COLO829 (cell line): Measurements from ENCODE around the gene CHRM1.

ENCODE experiments used
- DNase-seq: peaks from one replicate; pipeline ENCODE4 v3.0.0; 2012; ENCODE audit warnings: low spot score

Gene CHRM1

DNA sequence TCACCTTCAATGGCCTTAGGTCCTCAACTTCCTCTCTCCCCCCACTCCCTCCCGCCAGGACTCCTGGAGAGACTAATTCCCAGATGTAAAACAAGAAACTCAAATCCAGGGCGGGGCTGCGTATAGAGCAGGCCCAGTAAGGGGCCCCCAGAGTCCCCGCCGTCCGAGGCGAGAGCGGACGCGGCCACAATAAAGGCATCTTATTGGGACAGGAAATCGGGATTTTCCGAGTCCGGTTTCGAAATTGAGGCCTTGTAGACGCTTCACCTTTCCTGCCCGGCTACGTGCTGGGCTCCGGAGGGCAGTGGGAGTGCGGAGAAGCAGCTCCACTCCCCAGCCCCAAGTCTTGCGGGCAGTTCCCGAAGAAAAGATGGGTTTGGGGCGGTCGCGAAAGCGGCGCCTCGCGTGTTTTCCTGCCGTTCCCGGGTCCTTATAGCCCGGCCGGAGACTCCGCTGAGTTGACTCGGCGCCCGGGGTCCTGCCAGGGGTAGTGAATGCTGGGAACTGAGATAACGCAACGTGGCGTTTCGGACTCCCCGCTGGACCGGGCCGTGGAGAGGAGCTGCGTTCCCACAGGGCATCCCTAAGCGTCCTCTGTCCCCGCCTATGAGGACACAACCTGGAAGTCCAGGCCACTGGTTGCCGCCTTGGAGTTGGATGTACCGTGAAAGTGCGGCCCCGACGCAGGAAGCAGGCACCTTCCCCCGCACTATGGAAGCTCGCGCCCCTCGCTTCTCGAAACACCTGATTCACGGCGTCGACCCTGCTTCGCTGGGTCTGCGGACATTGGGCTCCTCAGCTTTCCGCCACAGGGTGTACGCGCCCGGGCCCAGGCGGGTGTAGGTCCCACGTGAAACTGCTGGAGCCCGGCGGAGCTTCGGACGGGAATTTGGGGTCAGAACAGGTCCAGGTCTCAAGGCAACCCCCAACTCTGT lies 4.8 kb upstream of the CHRM1 start:
- no peak for DNase-seq

DNA sequence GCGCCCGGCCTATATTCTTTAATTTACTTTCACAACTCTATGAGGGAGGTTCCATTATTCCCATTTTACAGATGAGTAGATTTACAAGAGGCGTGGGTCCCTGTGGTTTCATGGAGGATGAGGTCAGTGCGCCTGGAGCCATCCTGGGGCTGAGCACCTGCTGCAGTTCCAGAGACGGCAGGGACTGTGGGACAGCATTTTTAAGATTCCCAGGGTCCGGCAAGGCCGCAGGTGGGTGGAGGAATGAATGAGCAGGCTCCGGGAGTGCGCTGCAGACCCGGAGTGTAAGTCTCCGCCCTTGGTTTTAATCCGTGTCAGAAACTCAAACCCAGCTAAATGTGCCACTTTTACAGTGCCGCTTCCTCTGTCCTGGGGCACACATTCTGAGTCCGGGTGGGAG lies 4.1 kb upstream of the CHRM1 start:
- no peak for DNase-seq

DNA sequence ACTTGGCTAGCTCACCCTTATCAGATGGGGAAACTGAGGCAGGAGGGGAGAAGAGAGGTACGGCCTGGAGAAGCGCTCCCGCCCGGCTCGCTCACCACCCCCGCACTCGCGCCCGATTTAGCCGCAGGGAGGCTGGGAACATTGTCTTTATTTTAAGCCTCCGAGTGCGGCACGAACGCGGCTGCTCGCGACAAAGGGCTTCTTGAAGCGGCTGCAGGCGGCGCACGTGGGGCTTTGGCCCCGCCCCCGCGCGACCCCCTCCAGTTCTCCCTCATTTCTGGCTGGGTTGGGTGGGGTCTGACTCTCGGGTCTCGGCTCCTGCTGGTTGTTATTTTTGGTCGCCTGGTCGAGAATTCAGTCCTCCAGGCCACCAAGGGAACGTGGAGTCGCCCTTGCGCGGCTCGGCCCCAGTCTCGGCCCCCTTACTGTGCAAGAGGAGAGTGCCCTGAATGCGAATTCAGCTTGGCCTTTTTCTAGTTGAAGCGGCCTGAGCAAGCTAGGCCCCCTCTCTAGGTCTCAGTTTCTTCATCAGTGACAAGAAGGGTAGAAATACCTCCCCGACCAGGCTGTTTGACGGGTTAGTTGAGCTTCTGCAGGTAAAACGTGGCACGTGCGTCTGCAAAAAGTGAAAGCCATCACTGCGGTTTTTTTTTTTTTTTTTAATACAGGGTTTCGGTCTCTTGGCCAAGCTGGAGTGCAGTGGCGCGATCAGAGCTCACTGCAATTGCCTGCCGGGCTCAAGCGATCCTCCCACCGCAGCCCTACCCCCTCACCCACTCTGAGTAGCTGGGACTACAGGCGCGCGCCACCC lies 2.6 kb upstream of the CHRM1 start:
- DNase-seq = no peak

DNA sequence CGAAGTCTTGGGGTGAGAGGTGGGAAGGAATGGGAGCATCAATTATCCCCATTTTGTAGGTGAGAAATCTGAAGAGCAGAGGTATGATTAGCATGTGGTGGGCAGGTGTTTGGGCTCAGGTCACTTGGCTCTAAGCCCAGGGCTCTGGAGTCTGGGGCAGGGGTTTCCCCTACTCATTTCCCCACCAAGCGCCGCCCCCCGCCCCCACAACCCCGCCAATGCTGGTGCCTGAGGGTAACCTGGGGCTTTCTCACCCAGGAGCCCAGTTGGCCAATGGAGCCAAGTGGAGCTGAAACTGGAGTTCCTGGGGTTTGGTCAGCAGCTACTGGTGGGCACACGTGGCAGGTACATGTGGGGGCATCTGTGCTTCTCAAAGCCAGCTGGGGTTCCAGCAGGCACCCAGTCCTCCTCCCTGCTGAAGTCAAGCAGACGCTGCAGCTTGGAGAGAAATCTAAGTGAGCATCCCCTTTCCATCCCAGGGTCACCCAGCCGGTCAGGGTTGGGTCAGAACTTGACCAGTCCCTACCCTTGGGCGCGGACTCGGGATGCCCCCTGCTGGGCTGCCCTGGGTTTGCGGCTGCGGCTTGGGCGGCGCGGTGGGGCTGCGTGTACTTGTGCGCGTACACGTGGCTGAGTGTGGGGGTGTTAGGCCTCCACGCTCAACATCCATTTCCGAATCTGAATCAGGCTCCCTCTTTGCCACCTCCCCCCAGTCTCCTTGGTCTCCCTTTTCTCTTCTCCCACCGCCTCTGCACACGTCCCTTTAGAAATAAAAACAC lies 1.7 kb upstream of the CHRM1 start:
- DNase-seq = peak; percentile 47

DNA sequence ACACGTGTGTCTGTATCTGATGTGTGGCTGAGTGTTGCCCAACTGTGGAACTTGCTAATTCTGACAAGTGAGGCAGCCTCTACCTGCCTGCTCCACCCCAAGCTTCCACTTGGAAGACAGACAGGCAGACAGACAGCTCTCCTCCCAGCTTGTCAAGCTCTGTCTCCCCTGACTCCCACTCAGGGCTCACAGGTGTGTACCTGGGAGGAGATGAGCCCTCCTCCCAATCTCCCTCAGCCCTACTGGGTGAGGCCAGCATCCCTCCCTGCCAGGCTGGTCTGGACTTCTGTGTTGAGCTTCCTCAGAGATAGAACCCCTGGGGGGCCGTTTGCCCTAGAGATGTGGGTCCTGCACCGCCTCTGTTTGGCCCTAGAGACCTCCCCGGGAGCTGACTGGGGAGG lies 1.0 kb upstream of the CHRM1 start:
- no peak for DNase-seq

DNA sequence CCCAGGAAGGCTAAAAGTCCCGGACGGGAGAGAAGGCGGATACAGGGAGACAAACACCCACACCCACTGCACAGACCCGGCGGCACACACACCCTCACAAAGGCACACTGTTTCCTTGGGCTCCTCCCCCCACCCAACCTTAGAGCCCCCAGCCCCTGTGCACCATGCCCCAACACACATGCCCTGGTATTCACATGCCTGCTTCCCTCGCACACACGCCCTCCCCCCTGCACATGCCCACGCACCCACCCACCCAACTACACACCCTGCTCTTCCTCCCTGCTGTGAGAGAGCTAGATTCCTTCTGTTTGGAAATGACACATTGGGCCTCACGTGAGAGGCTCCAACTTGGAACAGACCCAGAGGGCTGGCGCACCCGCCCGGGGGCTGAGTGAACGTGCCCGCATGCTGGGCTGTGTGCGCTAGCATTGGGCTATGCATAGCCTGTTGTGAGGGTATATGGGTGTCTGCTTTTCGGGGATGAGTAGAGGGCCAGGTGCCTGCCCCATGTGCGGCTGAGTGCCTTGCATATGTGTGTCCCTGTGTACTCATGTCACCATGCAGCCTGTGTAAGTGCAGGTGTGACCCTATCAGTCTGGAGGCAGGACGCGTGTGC lies 518 bp upstream of the CHRM1 start:
- peak; percentile 71 for DNase-seq

DNA sequence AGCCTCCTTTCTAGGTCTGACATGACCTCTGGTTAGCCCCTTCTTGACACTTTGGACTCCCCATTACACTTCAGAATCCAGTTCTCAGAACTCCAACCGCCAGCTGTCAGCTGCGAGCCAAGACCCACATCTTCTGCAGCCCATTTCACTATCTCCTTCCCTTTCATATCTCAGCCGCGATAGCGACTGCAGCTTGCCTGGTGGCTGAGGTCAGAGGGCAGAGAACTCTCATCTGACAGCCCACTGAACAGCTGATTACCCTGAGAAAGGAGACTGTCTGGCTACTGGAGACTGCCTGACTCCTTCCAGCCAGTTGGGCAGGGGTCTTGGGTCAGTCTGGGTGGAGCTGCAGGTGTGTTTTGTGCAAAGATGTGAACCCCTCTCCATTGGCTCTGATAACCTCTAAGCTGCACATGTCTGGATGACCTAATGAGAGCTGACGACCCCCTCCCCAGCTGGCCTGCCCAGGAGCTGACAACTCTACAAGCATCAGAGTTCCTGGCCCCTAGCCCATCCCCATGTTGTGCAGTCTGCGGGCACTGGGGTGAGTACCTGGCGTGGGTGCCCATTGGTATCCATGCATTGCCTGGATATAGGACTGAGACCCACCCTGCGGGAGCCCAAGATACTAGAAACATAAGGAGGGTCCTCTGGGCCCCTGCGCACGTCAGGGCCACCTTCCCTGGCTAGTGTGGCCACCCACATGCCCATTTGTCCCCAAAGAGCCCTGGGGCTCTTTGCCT lies 1.1 kb downstream of the CHRM1 start:
- no peak for DNase-seq

DNA sequence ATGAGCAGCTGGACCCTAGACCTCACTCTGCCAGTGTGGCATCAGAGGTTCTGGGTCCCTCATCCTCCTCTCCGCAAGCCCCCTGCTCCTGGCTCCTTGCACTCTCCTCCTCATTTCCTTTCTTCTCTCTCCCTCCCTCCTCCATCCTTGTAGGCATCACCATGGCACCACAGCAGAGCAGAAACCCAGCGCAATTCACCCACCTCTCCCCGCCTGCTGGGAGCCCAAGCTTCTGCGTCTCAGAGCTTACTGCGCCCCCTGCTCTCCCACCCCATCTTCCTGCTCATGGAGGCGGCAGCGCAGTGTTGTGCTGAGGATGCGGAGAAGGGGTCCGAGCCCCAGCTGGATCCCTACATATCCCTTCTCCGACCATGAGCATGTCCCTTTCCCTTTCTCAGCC lies 1.7 kb downstream of the CHRM1 start:
- no peak for DNase-seq

DNA sequence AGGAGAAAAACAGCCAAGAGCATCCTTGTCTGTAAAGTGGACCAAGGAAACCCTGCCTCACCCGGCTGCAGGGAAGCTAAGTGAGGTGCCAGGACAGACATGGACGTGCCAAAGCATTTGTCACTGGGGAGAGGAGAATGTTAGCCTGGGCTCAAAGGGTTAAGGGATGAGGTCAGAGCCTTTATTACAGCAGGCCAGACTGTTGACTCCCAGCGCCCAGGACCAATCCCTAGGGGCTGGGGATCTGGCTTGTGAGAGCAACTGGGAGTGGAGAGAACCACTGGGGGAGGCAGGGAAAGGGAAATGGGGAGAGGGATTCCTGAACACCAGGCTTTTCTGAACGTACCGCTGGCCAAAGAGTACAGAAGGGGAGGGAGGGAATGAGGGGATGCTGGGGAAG lies 2.6 kb downstream of the CHRM1 start:
- DNase-seq = no peak

DNA sequence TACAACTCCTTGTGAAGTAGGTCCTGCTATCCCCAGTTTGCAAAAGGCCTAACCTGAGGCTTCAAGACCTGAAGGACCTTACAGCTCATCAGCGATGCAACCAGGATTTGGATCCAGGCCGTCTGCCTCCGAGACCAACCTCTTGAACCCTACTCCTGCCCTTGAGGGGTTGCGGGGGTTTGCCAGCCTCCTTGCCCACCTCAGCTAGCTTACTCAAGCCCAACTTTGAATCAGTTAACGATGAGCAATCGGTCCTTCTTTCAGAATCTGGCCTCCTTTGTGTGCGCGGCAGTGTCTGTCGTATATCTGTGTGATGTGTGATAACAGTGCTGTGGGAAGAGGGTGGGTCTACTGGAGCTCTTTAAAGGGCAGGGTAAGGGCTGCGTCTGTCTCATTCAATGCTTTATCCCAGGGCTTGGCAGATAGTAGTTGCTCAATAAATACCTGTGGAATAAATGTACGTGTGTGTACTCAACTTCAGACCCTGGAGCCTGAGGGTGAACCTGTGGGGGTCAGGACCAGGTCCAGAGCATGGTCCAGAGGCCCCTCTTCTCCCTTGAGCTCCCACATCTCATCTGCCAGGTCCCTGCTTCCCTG lies 3.2 kb downstream of the CHRM1 start:
- DNase-seq = no peak

DNA sequence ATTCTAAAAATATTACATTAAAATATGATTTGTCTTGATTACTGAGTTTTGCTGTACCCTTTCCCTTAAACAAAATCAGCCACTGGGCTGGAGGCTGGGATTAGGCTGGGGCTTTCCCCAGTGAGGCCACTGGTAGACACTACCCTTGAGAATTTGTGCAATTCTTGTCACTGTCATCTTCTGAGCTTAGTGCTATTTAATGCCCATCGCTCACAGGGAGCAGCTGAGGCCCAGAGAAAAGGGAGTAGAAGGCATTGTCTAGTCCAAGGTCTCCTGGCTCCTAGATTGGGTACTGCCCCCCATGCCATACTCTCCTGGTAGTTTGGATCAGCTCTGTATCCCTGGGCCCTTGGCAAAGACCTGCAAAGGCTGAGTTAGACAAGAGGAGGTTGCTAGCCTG lies 6.7 kb downstream of the CHRM1 start:
- DNase-seq = no peak

DNA sequence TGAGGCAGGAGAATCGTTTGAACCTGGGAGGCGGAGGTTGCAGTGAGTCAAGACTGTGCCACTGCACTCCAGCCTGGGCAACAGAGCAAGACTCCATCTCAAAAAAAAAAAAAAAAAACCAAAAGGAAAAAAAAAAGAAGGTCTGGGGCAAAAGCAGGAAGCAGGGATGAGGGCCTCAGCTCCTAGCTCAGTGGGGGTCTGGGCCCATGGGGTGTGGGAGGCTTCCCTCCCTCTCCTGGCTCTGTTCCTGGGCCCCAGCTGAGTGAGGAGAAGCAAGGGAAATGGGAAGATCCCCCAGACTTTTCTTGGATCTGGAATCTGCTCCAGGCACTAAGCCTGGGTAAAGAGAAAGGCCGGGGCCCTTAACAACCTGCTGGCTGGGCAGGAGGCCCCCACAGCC lies 8.9 kb downstream of the CHRM1 start:
- DNase-seq = no peak

DNA sequence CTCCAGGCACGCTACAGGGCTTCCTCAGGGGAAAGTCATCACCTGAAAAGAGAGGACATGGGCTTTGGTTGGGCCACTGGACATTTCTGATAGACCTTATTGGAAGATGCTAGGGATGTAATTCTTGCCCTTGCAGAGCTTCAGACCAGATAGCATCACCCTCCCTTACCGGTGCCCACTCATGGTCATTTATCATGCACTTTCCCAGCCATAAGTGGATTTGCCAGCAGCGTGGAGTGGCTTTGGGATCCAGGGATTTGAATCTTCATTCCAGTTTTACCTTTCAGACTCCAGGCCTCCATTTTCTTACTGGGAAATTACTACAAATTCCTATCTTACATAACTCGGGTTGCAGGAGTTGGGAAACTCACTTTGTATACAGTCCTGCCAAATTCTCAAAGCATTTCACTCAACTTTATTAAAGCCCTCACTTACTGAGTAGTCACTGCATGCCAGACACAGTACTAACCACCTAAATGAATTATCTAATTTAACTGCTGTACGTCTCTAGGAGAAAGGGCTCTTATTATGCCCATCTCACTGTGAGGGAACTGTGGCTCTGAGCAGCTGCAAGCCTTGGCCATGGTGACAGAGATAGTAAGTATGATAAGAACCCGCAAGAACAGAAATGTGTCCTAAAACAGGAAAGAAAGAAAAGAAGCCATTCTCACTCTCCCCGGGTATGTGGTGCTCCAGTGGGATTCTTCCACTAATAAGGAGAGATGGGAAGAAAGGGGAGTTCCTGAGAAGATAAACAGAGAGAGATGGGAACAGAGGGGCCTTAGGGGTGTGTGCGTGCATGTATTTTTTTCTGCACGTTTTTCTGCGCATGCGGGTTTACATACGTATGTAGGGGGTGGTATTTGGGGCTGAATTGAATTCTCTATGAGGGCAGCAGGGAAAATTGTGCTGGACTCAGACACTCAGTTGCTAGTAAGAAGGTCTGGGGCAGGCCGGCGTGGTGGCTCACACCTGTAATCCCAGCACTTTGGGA lies 9.7 kb downstream of the CHRM1 start:
- no peak for DNase-seq

DNA sequence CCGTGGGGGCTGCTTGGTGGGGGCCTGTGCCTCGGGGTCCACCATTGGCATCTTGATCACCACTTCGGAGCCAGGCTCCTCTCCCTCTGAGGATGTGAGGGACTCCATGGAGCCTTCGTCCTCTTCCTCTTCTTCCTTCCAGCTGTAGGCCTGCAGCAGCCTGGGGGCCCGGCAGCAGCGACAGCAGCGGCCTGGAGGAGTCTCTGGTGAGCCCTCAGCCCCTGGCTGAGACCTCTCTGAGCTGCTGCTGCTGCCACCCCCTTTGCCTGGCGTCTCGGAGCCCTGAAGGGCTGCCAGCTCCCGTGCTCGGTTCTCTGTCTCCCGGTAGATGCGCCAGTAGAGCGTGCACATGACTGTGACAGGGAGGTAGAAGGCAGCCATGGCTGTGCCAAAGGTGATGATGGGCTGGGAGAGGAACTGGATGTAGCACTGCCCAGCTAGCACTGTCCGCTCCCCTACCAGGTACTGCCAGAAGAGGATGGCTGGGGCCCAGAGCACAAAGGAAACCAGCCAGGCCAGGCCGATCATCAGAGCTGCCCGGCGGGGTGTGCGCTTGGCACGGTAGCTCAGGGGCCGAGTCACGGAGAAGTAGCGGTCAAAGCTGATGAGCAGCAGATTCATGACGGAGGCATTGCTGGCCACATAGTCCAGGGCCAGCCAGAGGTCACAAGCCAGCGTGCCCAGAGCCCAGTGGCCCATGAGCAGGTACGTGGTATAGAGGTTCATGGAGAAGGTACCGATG lies 10.9 kb downstream of the CHRM1 start:
- DNase-seq = no peak

DNA sequence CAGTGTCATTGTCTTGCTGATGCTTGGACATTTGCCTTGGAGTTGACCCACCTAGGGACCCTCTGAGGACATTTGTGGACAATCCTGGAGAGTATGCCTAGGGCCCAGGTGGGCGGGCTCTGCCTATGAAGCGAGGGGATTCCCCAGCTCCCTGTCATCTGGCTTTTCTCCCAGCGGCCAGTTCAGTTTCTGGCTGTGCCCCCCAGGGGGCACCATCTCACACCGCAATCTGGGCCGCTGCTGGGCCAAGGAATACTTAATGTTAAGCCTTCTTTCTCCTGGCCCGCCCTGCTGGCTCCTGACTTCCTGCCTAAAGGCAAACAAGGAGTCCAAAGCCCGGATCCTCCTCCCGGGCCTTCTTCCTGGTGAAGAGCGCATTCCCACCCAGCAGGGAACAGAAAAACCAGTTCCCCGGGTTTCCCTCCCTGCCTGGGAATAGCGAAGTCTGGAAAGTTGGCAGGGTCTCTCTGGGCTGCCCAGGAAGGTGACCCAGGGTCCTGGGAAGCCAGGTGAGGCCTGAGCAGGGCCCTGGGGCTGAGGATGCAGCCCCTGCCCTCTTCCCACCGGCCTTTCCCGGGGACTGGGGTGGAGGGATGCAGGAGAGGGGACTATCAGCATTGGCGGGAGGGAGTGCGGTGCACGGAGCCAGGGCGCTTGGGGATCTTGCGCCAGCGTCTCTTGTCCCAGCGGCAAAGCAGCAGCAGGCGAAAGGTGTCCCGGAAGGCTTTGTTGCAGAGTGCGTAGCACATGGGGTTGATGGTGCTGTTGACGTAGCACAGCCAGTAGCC lies 11.9 kb downstream of the CHRM1 start:
- DNase-seq = peak; percentile 89

DNA sequence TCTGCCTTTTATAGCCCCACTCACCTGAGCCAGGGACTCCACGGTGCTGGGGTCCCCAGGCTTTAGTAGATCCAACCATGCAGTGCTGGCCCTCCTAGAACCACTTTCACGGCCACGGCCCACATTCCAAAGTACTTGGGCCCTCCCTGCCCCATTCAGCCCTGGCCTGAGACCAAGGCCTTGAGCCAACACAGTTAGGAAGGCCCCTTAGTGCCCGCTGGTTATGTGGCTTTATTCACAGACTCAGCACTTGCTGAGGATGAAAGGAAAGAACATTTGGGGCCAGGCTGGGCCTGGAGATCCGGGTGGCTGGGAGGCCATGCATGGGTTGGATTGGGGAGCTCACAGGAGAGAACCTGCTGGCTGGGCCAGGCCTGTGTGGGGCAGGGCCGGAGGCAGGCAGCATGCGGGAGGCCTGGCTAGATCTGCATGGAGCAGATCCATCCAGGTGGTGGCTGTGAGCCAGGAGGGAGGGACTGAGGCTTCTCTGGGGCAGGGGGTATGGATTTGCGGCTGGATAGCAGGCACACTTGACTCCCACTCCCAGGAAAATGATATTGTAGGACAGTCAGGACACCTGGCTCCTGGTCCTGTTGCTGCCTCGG lies 12.6 kb downstream of the CHRM1 start:
- no peak for DNase-seq

DNA sequence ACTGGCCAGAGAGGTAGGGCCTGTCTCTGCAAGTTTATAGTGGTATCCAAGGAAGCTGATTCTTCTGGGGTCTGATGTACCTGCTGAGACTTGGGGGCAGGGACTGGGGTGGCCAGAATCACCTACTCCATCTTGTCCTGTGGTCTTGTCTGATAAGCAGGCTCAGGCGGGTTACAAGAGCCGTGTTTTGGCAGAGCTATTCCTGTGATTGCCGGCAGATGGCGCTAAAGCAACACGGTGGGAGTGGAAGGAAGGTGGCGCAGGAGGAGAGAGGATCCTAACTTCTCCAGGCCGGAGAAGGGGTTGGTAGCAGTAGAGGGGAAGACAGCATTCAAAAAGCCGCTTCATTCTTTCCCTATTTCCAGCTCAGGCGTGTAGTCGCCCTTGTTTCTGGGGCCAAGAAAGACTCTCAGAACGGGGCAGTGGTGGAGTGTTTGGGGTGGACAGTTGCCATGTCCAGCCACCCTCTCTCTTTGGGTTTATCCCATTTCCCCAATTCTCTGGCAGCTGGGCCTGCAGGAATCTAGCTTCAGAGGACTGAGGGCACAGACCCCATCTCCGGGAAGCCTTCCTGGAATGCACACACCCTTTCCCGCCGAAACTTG lies 15.1 kb downstream of the CHRM1 start:
- DNase-seq = peak; percentile 81
